Smooth muscle cell (in vitro differentiated cells): Measurements from ENCODE around the gene METTL26. TPM values are rescaled to one million over a fixed set of nuclear protein-coding genes. Genes with fewer than 3 reads are reported as not detected.

Experiments used
- DNase-seq: peaks from one replicate; lab custom pipeline; 2025; ENCODE audit not compliant: unreplicated experiment; lab: John Stamatoyannopoulos, UW
- H2AFZ ChIP-seq: fragments of 200-600 bp; sonication (generic); 2 replicates; pipeline ENCODE4 v1.6.0; 2016; ENCODE audit warnings: antibody characterized with exemption, low read depth, mild to moderate bottlenecking
- H3F3A ChIP-seq: fragments of 200-600 bp; sonication (generic); 2 replicates; pipeline ENCODE4 v1.6.0; 2017; ENCODE audit warnings: antibody characterized with exemption, low read depth
- H3K27ac ChIP-seq: fragments of 200-600 bp; sonication (generic); 2 replicates; pipeline ENCODE4 v1.5.1; 2016; ENCODE audit warnings: low read depth, mild to moderate bottlenecking
- H3K27me3 ChIP-seq: fragments of 200-600 bp; sonication (generic); 2 replicates; pipeline ENCODE4 v1.6.1; 2016; ENCODE audit warnings: low read depth, mild to moderate bottlenecking
- H3K36me3 ChIP-seq: fragments of 200-600 bp; sonication (generic); 2 replicates; pipeline ENCODE4 v1.5.1; 2016; ENCODE audit warnings: low read depth
- H3K4me1 ChIP-seq: fragments of 200-600 bp; sonication (generic); 2 replicates; pipeline ENCODE4 v1.5.1; 2016; ENCODE audit warnings: low read depth
- H3K4me2 ChIP-seq: fragments of 200-600 bp; sonication (generic); 2 replicates; pipeline ENCODE4 v1.6.0; 2016; ENCODE audit warnings: mild to moderate bottlenecking
- H3K4me3 ChIP-seq: fragments of 200-600 bp; sonication (generic); 2 replicates; pipeline ENCODE4 v1.5.1; 2016; ENCODE audit warnings: mild to moderate bottlenecking
- H3K79me2 ChIP-seq: fragments of 200-600 bp; sonication (generic); 2 replicates; pipeline ENCODE4 v1.6.0; 2016; ENCODE audit warnings: low read depth, mild to moderate bottlenecking
- H3K9ac ChIP-seq: fragments of 200-600 bp; sonication (generic); 2 replicates; pipeline ENCODE4 v1.6.0; 2016; ENCODE audit warnings: low read depth
- H3K9me3 ChIP-seq: fragments of 200-600 bp; sonication (generic); replicated peaks from 2 replicates; pipeline ENCODE4 v1.5.1; 2016; ENCODE audit warnings: low read depth
- H4K20me1 ChIP-seq: fragments of 200-600 bp; sonication (generic); 2 replicates; pipeline ENCODE4 v1.6.0; 2016; ENCODE audit warnings: low read depth
- WGBS: methylation state at CpG from one replicate; pipeline ENCODE4 v1.1.7; 2016; ENCODE audit warnings: low lambda C conversion rate; 5-methylcytosine and 5-hydroxymethylcytosine counted together
- polyA plus RNA-seq: library from polyadenylated mRNA; unstranded; fragments of >200 nt; fragmentation: Nextera tagmentation; extraction: Ambion mirVana; gene quantifications from 2 replicates; pipeline ENCODE4 v1.2.1, GENCODE V29; 2016
- total RNA-seq: library from RNA; depleted of rRNA; stranded (reverse); fragments of >200 nt; gene quantifications from 2 replicates; pipeline ENCODE4 v1.2.3, GENCODE V29; 2014
- TF ChIP-seq, protein P1 (sequence below): fragments of 200-600 bp; sonication (generic); IDR thresholded peaks from 2 replicates; pipeline ENCODE4 v1.5.1; 2017; ENCODE audit warnings: borderline replicate concordance, mild to moderate bottlenecking, antibody characterized with exemption; ENCODE audit not compliant: insufficient read depth, poor library complexity, severe bottlenecking

METTL26 gene
- total and polyA plus RNA-seq, 2 experiments from 2014 or later, result 134 to 238 TPM

DNA sequence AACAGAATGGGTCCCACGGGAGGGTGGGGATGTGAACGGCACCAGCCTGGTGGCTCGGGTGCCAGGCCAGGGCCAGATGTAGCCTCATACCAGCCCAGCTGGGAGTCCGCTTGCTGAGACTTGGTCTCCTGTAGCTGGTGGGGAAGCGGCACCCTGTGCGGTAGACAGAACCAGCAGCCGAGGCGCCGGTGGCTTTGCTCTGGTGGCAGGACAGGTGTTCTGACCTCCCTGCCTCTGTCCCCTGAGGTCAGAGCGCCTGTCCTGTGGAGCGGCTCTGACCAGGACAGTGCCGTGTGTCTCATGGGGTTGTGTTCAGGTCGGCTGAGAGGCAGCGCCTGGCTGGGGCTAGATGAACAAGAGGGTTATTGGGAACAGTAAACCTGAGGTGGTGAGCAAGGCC, 26.1 kb downstream of the METTL26 start:
- TF ChIP-seq, protein P1, sequence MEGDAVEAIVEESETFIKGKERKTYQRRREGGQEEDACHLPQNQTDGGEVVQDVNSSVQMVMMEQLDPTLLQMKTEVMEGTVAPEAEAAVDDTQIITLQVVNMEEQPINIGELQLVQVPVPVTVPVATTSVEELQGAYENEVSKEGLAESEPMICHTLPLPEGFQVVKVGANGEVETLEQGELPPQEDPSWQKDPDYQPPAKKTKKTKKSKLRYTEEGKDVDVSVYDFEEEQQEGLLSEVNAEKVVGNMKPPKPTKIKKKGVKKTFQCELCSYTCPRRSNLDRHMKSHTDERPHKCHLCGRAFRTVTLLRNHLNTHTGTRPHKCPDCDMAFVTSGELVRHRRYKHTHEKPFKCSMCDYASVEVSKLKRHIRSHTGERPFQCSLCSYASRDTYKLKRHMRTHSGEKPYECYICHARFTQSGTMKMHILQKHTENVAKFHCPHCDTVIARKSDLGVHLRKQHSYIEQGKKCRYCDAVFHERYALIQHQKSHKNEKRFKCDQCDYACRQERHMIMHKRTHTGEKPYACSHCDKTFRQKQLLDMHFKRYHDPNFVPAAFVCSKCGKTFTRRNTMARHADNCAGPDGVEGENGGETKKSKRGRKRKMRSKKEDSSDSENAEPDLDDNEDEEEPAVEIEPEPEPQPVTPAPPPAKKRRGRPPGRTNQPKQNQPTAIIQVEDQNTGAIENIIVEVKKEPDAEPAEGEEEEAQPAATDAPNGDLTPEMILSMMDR, result no peak
- 95% methylated on average over 14 of the region's 14 CpGs for WGBS
- Histone ChIP-seq H2AFZ (no peak overlapping the region), H3K27me3 (no peaks in the 10 kb centered on the region), H3F3A (no peaks in the 10 kb centered on the region), H3K4me1 (no peaks in the 10 kb centered on the region), H3K4me3 (no peak overlapping the region), H3K27ac (no peak overlapping the region), H3K9ac (no peak overlapping the region), H3K36me3 (no peaks in the 10 kb centered on the region), H3K4me2 (no peak overlapping the region), H3K9me3 (no peaks in the 10 kb centered on the region), H3K79me2 (peaks cover 30% of the 10 kb centered on the region), H4K20me1 (peaks cover 77% of the 10 kb centered on the region)
- DNase-seq, result no peak

DNA sequence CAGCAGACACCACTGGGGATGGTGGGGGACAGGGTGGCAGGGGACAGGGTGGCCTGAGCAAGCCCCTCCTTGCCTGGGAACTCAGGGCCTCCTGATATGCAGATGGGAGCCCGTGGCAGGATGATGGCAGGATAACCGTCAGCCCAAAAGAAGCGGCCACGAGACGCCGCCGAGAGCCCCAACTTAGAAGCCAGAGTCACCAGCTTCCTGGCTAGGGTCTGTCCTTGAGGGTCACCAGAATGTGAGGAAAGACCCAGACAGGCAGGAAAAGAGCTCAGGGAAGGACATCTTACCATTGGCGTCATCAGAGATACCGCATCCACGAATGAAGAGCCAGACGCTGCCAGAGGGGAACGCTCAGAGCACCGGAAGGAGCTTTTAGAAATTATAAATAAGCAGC, 26.8 kb downstream of the METTL26 start:
- WGBS, result 96% methylated on average over 12 of the region's 13 CpGs
- Histone ChIP-seq H3K9ac (no peak overlapping the region), H3K79me2 (peaks cover 36% of the 10 kb centered on the region), H3K4me1 (no peaks in the 10 kb centered on the region), H3K36me3 (no peaks in the 10 kb centered on the region), H3K9me3 (no peaks in the 10 kb centered on the region), H2AFZ (no peak overlapping the region), H3F3A (no peaks in the 10 kb centered on the region), H3K4me3 (no peak overlapping the region), H3K4me2 (no peak overlapping the region), H3K27ac (no peak overlapping the region), H3K27me3 (no peaks in the 10 kb centered on the region), H4K20me1 (peaks cover 78% of the 10 kb centered on the region)
- no peak for DNase-seq
- TF ChIP-seq, protein P1, result no peak

DNA sequence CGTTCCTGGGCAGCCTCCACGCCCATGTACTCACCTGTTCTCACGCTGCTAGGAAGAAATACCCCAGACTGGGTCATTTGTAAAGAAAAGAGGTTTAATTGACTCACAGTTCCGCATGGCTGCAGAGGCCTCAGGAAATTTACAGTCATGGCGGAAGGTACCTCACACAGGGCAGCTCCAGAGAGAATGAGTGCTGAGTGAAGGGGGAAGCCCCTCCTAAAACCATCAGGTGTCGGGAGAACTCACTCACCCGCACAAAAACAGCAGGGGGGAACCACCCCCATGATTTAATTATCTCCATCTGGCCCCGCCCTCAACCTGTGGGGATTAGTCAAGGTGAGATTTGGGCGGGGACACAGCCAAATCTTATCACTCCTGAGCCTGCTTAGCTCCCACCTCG, 28.1 kb downstream of the METTL26 start:
- Histone ChIP-seq H3F3A (no peaks in the 10 kb centered on the region), H3K4me2 (no peak overlapping the region), H3K27me3 (no peaks in the 10 kb centered on the region)

More for the DNA sequence above, 28.1 kb downstream of the METTL26 start:
- H3K4me1 ChIP-seq, result no peaks in the 10 kb centered on the region
- peaks cover 79% of the 10 kb centered on the region for H4K20me1 ChIP-seq
- no peak overlapping the region for H3K9ac ChIP-seq
- WGBS, result 87% methylated on average over 10 of the region's 10 CpGs
- no peaks in the 10 kb centered on the region for H3K36me3 ChIP-seq
- peaks cover 49% of the 10 kb centered on the region for H3K79me2 ChIP-seq
- H3K4me3 ChIP-seq, result no peak overlapping the region
- DNase-seq, result no peak
- no peaks in the 10 kb centered on the region for H3K9me3 ChIP-seq
- H3K27ac ChIP-seq, result no peak overlapping the region
- TF ChIP-seq, protein P1, result no peak
- H2AFZ ChIP-seq, result no peak overlapping the region
